GM21367 (cell line): ENCODE measurements around the gene FRAS1.
A peak's percentile ranks its signal among the peaks of the same experiment; 100 is the strongest.
"Not testable (repeated sequence)": the region's sequence is repeated elsewhere in the genome, so short reads cannot be mapped to it uniquely, and the experiment has no call there.

Experiments
- ATAC-seq: cut with Tn5 transposase; IDR thresholded peaks from one replicate; pipeline ENCODE4 v1.9.1; 2021; ENCODE audit not compliant: unreplicated experiment

Gene FRAS1

GRCh38 chr4:78534286-78534955, 477.3 kb downstream of the FRAS1 start:
- no peak for ATAC-seq

DNA sequence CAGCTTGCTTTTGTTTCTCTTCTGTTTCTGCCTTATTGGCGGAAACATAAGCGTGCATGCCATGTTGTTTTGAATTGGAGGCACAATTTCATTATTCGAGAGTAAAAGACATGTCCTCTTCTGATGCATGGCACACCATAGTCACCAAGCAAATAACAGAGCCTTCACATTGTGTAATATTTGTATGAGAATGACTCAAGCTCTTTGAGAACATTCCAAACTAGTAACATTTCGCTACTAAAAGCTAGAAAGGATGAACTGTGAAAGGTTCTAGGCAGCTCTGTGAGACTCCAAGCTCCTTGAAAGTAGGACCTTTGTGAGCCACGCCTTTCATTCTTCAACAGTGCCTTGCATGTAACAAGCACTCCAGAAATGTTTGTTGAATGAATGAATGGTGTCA, 485.2 kb downstream of the FRAS1 start:
- ATAC-seq = no peak

DNA sequence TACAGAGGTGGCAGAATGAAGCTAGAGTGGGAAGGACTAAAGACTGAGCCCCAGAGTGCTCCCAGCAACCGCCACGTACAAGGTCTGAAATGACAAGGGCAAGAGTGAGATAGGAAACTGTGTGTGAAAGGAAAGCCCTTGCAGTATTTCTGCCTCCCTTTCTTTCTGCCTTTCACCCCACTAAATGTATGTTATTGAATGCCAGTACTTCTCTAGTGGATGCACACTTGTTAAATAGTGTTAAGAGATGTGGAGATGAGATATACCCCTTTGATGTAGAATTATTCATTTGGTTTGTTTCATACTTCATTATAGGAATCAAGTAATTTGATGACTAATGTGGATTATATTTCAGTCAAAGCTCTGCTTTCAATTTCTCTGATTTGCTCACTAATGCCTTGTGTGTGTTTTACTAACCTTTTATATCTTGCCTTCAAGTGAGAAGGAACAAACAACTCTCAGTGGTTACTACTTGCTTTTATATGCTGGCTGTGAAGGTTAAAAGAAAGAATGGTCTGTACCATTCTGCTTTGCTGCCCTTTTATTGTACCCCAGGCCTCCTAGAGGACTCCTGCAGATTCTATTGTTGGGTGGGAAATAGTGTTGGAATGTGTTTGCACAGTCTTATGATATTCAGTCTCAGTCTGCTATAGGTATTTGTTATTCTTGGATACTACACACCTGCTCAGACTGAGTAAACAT, 486.5 kb downstream of the FRAS1 start:
- ATAC-seq = no peak

- no peak for ATAC-seq
Measured at GRCh38 chr4:78544678-78545077, 487.6 kb downstream of the FRAS1 start.

GRCh38 chr4:78545275-78546246, 488.4 kb downstream of the FRAS1 start:
- ATAC-seq = no peak

DNA sequence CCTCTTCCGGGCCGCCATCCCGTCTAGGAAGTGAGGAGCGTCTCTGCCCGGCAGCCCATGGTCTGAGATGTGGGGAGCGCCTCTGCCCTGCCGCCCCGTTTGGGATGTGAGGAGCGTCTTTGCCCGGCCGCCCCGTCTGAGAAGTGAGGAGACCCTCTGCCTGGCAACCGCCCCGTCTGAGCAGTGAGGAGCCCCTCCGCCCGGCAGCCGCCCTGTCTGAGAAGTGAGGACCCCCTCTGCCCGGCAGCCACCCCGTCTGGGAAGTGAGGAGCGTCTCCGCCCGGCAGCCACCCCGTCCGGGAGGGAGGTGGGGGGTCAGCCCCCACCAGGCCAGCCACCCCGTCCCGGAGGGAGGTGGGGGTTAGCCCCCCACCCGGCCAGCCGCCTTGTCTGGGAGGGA, 490.8 kb downstream of the FRAS1 start:
- not testable (repeated sequence) for ATAC-seq

GRCh38 chr4:78548889-78549288, 491.8 kb downstream of the FRAS1 start:
- ATAC-seq = not testable (repeated sequence)

GRCh38 chr4:78551420-78552351, 494.6 kb downstream of the FRAS1 start, which contains the start of gene ANXA3:
Gene ANXA3, plus strand, starts transcription at chr4:78551770. Its CDS starts 2,704 bp downstream, at chr4:78554474.
- ATAC-seq = no peak

DNA sequence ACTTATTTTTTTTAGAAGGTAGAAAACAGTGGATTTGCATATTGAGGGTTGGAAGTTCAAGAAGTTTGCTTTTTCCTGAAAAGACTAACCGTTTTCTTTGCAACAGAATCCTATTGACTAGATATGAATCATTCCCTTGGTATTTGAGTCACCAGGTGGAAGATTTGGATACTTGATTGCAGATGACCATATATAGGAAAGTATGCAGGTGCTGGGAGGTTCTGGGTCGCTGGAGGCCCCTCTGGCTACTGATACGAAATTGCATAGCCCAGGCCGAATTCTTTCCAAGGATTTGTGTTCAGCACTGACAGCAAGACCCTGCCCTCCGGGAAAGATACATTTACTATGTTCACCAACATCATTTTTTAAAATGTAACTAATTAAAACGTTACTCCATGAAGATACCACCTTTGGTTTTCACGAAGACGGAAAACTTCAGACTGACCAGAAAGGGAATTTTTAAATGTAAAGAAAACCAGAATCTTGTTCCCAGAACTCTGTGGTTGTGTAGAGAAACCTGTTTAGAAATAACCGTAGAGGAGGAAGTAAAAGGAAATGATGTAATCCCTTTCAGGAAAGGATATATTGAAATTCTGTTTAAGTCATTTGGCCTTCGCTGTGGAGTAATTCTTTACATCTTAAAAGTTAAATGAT, 495.4 kb downstream of the FRAS1 start:
- ATAC-seq = no peak

DNA sequence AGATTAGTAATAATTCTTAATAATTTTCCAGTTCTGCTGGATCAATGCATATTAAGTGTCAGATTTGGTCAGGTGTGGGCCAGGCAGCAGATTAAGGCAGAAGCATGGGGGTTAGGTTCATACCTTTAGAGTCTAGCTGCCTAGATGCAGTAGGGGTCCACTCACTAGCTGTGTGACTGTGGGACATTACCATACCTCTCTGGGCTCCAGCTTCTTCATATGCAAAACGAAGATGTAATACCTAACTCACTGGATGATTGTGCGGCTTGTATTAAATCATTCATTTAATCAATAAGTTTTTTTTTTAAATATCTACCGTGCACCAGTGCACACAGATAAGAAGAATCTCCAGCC, 495.9 kb downstream of the FRAS1 start:
- ATAC-seq = no peak

DNA sequence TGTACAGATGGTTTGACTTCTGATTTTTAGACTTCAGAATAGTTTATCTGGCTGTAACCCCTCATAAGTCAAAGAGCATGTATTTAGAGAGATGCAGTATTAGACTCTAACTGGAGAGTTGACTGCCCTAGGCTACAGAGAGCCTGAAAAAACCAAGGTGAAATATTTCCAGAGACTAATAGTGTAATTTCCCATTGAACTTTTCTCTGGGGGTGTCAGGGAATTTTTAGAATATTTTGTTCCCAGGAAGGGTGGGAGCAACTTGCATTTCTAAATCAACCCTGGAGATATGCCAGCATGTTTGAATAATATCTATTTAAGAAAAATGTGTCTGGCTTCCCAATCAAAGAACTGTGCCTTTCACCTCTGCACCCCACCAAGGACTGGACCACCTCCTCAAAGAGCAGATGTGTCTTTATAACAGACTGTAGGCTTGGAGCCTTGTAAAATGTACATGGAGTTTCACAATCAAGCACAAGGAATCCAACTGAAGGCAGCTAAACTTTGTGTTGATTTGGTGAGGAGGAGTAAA, 496.5 kb downstream of the FRAS1 start:
- ATAC-seq = no peak

GRCh38 chr4:78556665-78557064, 499.5 kb downstream of the FRAS1 start:
- ATAC-seq = no peak

- ATAC-seq = no peak
Measured at GRCh38 chr4:78557841-78558240, 500.7 kb downstream of the FRAS1 start.

GRCh38 chr4:78558410-78558809, 501.3 kb downstream of the FRAS1 start:
- no peak for ATAC-seq

DNA sequence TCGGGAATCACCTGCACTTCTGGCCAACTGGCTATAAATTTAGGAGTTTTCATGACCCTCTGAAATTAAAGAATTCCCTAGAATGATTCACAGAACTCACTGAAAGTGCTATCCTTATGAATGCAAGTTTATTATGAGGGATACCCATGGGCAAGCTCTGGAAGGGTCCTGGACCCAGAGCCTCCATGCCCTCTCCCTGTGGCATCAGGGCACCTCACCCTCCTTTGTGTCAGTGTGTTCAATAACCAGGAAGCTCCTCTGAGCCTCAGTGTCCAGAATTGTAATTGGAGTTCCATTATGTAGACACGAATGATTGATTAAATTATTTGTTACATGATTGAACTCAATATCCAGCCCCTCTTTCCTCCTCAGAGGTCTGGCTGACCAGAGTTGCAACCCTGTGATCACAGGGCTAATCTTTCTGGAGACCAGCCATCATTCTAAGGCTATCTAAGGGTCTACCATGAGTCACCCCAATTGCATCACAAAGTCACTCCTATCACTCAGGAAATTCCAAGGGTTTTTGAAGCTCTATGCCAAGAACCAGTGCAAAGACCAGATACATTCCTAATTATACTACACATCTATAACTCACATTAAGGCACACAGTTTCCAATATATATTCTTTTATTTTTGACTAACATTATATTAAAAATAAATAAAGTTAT, 503.3 kb downstream of the FRAS1 start:
- no peak for ATAC-seq

DNA sequence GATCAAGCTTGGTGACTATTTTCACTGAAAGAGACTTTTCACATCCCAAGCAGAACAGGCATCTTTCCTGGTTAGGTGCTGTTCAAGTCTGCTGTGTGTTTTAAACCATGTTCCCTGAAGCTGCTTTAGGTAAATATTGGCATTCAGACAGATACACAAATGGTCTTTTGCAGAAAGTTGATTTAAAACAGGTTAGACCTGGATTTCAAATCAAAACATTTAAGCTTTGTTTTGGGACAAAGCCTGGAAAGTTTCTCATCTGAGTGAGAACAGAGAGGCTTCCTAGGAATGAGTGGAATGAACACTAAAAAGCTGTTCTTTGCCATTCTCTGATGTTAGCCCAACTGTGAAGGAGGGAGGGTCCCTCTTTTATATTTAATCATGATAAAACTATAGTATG, 504.6 kb downstream of the FRAS1 start:
- no peak for ATAC-seq

- no peak for ATAC-seq
Measured at GRCh38 chr4:78562687-78563086, 505.6 kb downstream of the FRAS1 start.

DNA sequence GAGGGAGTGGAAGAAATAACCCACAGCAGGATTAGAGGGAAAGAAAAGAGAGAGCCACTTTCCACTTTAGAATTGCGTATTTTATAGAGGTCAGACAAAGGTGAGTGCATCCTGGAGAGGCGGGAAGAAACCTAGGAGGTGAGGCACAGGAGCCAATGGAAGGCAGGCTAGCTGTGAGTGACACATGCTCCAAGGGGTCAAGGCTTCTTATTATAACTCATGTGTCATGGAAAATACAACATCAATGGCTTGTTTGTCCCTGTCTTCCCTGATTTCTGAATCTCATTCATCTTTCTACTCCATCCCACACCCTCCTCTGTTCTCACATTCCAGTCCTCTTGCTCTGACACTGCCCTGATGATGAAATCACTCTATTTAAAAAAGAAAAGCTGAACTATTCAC, 508.8 kb downstream of the FRAS1 start:
- ATAC-seq = no peak

DNA sequence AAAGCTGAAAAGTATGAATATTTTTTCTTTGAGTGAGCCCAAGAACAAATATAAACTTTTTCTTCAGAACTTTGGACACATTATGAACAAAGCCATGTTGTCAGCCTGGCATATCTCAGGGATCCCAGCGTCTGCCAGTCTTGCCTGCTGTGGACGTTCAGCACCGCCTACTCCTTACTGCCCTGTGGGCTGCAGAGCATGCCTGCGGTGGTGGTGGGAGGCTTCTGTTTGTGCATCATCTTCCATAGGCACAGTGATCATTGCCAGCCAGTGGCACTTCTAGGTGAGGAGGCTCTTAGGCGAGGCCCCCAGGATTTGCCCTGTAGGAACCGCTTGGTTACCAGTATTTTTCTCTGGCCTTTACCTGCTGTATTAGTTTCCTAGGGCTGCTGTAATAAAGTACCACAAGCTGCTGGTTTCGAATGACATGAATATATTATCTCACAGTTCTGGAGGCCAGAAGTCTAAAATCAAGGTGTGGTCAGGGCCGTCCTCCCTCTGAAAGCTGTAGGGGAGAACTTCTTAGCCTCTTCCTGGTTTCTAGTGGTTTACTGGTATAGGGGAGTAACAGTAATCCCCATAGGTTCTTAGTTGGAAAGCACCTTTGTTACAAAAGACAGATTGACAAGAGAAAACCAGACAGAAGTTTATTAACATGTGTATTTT, 509.8 kb downstream of the FRAS1 start:
- peak; percentile 60 for ATAC-seq
